Activated naive CD8-positive, alpha-beta T cell (primary cell): Measurements from ENCODE around the gene KIAA0513.

Experiments
- H3K27ac Mint-ChIP-seq: one replicate; pipeline ENCODE4 v1.8.0; 2021; ENCODE audit warnings: mixed read lengths
- H3K27me3 Mint-ChIP-seq: one replicate; pipeline ENCODE4 v1.8.0; 2021; ENCODE audit warnings: mixed read lengths
- H3K36me3 Mint-ChIP-seq: one replicate; pipeline ENCODE4 v1.8.0; 2021; ENCODE audit warnings: mixed read lengths
- H3K4me1 Mint-ChIP-seq: one replicate; pipeline ENCODE4 v1.8.0; 2021; ENCODE audit warnings: low read depth, mixed read lengths
- H3K4me3 Mint-ChIP-seq: one replicate; pipeline ENCODE4 v1.8.0; 2021; ENCODE audit warnings: mild to moderate bottlenecking, mixed read lengths
- H3K9me3 Mint-ChIP-seq: one replicate; pipeline ENCODE4 v1.8.0; 2021; ENCODE audit warnings: low read depth, mixed read lengths

Gene KIAA0513

DNA sequence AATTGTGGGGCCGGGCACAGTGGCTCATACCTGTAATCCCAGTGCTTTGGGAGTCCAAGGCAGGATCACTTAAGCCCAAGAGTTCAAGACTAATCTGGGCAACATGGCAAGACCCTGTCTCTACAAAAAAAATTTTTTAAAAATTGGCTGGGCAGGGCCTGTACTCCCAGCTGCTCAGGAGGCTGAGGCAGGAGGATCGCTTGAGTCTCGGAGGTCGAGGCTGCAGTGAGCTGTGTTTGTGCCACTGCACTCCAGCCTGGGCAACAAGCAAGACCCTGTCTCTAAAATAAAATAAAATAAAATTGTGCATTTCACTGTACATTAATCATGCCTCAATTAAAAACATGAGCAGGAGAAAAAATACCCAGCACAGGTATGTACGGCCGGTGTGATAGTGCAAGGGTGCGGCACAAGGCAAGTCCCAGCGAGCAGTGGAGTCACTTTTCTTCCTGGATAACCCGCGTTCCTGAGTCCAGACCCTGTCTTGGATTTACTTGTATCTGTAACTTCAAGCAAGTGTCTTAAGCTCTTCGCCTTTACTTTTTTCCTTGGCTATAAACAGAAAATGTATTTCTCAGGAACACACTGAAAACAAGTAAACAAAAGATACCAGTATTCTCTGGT, 27.6 kb upstream of the KIAA0513 start:
- H3K36me3 Mint-ChIP-seq = peaks cover 2% of the 10 kb centered on the region
- H3K9me3 Mint-ChIP-seq = no peaks in the 10 kb centered on the region
- no peak overlapping the region for H3K4me3 Mint-ChIP-seq
- H3K27ac Mint-ChIP-seq = no peak overlapping the region
- H3K27me3 Mint-ChIP-seq = no peaks in the 10 kb centered on the region
- H3K4me1 Mint-ChIP-seq = peaks cover 41% of the 10 kb centered on the region

DNA sequence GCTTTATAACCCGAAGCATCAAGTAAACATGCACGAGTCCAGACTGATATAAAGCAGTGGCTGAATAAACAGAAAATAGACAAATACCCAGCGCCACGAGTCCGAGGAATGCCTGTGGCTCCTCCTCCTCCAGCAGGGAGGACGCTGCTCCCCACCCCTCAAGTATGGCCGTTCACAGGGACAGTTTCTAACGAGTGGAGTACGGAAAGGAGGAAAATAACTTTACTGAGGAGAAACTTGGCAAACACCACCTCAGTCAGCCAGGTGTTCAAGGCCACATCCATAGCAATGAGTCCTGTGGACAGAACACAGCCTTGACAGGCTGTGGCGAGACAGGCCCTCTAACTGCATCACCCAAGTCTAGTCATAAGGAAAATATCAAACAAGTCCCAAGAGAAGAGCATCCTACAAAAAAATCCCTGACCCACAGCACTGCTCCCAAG, 25.5 kb upstream of the KIAA0513 start:
- H3K4me3 Mint-ChIP-seq = peak overlapping the region; percentile 67
- peaks cover 50% of the 10 kb centered on the region for H3K4me1 Mint-ChIP-seq
- H3K27me3 Mint-ChIP-seq = no peaks in the 10 kb centered on the region
- H3K27ac Mint-ChIP-seq = peak overlapping the region; percentile 79
- H3K36me3 Mint-ChIP-seq = no peaks in the 10 kb centered on the region
- H3K9me3 Mint-ChIP-seq = no peaks in the 10 kb centered on the region

GRCh38 chr16:85002608-85003007, 25.0 kb upstream of the KIAA0513 start:
- Mint-ChIP-seq H3K4me1 (peaks cover 54% of the 10 kb centered on the region), H3K9me3 (no peaks in the 10 kb centered on the region), H3K4me3 (peak overlapping the region; percentile 67), H3K27ac (peak overlapping the region; percentile 79), H3K36me3 (no peaks in the 10 kb centered on the region), H3K27me3 (no peaks in the 10 kb centered on the region)

DNA sequence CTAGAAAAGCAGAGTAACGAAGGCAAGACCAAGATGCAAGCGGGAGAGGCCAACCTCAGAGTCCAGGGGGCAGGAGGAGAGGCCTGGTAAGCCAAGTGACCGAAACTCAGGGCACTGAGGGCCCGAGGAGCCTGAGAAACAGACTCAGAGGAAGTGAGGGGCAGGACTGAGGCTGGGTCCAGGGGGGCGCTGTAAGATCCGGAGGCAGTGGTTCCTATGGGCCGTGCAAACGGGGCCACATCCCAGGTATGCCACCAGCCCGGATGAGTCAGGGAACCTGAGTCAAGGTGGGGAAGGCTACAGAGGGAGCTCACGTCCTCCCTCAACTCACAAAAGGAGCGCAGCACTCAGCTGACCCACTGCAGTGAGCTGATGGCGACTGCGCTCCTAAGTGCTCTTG, 24.5 kb upstream of the KIAA0513 start:
- no peaks in the 10 kb centered on the region for H3K36me3 Mint-ChIP-seq
- H3K9me3 Mint-ChIP-seq = no peaks in the 10 kb centered on the region
- peak overlapping the region; percentile 79 for H3K27ac Mint-ChIP-seq

GRCh38 chr16:85003725-85004586, 23.6 kb upstream of the KIAA0513 start:
- Mint-ChIP-seq H3K27me3 (no peaks in the 10 kb centered on the region), H3K4me1 (peaks cover 63% of the 10 kb centered on the region), H3K9me3 (no peaks in the 10 kb centered on the region), H3K4me3 (peak overlapping the region; percentile 21), H3K27ac (peak overlapping the region; percentile 29), H3K36me3 (no peaks in the 10 kb centered on the region)

More for the DNA sequence above, 24.5 kb upstream of the KIAA0513 start:
- Mint-ChIP-seq H3K27me3 (no peaks in the 10 kb centered on the region), H3K4me1 (peaks cover 57% of the 10 kb centered on the region), H3K4me3 (no peak overlapping the region)

DNA sequence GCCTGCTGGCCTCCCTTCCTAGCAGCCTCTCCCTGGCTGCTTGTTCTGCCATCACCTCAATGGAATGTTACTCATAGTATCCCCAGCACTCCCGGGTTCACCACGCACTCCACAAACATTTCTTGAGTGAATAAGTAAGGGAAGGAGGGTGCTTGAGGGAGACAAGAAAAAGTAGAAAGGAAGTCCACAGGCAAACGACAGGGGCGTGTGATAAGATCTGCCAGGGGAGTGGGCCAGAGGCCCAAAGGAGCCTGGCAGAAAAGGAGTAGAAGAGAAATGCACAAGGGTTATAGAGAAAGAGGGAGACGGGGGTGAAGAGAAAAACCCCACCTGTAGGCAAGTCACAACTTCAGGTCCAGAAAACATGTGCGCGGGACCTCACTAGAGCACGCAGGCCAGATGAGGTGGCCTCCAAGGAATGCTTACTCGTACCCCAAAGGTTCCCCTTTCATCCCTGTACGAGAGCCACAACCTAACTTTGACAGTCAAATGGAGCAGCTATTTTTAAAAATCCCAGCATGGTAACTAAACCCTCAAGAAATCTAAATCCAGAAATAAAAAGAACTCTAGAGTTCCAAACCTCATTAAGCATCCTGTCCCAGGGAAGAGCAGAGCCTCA, 22.9 kb upstream of the KIAA0513 start:
- Mint-ChIP-seq H3K36me3 (no peaks in the 10 kb centered on the region), H3K27me3 (no peaks in the 10 kb centered on the region), H3K4me1 (peaks cover 64% of the 10 kb centered on the region), H3K27ac (peak overlapping the region; percentile 34), H3K4me3 (no peak overlapping the region), H3K9me3 (no peaks in the 10 kb centered on the region)

DNA sequence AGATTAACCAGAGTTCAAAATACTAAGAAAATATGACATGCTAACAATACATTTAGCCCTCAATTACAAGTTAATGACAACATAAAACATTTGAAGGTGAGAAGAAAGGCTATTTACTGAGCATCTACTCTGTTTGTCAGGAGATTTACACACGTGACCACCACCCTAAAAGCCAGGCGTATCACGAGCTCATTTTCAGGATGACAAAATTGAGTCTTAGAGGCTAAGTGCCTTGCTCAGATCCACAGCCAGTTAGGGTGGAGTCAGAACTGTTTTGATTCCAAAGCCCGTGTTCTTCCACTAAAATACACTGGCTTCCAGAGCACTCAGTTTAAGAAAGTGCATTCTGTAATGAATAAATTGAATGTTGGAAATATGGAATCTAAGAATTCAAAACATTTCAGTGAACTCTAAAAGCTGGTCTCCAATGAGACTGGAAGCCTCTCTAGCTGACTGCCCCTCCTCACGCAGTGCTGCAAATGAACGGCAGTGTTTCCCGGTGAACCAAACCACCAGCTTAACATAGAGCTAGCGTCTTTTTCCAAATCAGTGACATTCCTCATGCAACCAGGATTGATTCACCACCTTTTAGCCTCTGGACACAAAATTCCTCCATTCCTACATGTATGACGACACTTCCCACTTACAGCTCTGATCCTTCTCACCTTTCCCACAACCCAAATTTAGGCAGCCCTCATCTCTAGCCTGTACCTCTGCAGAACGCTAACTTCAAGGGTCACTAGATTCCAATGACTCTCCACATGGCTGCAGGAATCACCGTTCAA, 22.1 kb upstream of the KIAA0513 start:
- Mint-ChIP-seq H3K4me1 (peaks cover 72% of the 10 kb centered on the region), H3K36me3 (no peaks in the 10 kb centered on the region), H3K9me3 (no peaks in the 10 kb centered on the region), H3K27me3 (no peaks in the 10 kb centered on the region), H3K4me3 (peak overlapping the region; percentile 19), H3K27ac (peak overlapping the region; percentile 29)

DNA sequence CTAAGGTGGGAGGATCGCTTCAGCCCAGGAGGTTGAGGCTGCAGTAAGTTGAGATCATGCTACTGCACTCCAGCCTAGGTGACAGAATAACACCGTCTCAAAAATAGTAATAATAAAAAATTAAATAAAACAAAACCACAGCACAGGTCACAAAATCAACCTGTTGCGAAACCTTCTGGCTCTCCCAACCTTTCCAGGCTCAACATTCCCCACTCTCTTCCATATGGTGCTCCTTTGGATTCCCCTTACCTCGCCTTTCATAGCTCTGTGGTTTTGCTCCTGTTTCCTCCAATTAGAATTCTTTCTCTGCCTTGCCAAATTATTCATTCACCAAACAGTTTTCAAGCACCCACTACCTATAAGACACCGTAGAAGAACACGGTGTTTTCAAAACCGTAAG, 21.0 kb upstream of the KIAA0513 start:
- Mint-ChIP-seq H3K4me1 (peaks cover 74% of the 10 kb centered on the region), H3K27ac (no peak overlapping the region), H3K9me3 (no peaks in the 10 kb centered on the region), H3K4me3 (no peak overlapping the region), H3K36me3 (no peaks in the 10 kb centered on the region), H3K27me3 (no peaks in the 10 kb centered on the region)

DNA sequence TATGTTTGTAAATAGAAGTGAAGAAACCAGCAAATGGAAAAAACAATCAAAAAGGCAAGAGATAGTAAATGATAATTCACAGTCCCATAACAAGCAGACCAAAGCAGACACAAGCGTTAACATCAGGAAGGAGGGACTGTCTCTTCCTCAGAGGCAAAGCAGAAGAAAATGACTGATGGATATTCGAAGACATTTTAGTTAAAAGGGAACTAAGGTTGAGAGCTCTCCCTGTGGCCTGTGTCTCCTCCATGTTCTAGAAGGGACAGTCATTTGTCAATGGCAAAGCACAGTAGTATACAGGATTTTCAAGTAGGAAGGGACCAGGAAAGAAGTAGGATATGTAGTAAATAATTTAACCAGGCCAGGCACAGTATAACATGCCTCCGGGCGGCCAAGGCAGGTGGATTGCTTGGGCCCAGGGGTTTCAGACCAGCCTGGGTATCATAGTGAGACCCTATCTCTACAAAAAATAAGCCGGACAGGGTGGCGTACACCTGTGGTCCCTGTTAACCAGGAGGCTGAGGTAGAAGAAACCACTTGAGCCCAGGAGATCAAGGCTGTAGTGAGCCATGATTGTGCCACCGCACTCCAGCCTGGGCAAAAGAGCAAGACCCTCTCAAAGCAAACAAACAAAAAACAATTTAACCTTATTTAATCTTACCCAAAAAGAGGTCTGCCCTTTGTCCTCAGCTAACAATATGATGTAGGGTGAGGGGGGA, 19.9 kb upstream of the KIAA0513 start:
- Mint-ChIP-seq H3K4me3 (peak overlapping the region; percentile 27), H3K4me1 (peaks cover 70% of the 10 kb centered on the region), H3K9me3 (no peaks in the 10 kb centered on the region), H3K27me3 (no peaks in the 10 kb centered on the region), H3K36me3 (no peaks in the 10 kb centered on the region), H3K27ac (peak overlapping the region; percentile 58)

- Mint-ChIP-seq H3K4me1 (peaks cover 65% of the 10 kb centered on the region), H3K9me3 (no peaks in the 10 kb centered on the region), H3K27me3 (no peaks in the 10 kb centered on the region), H3K27ac (peak overlapping the region; percentile 41), H3K4me3 (peak overlapping the region; percentile 17), H3K36me3 (no peaks in the 10 kb centered on the region)
These were observed 19.3 kb upstream of the KIAA0513 start for GRCh38 chr16:85008271-85008670.

- Mint-ChIP-seq H3K4me1 (peaks cover 47% of the 10 kb centered on the region), H3K36me3 (no peaks in the 10 kb centered on the region), H3K27ac (peak overlapping the region; percentile 96), H3K27me3 (no peaks in the 10 kb centered on the region), H3K9me3 (no peaks in the 10 kb centered on the region), H3K4me3 (peak overlapping the region; percentile 97)
These were observed 17.1 kb upstream of the KIAA0513 start for GRCh38 chr16:85010446-85010930.

GRCh38 chr16:85010931-85011845, 16.4 kb upstream of the KIAA0513 start, which contains the start of gene ZDHHC7:
TSS of gene ZDHHC7 (minus strand) at chr16:85011535. CDS start at chr16:84990618, 20,917 bp downstream.
- no peaks in the 10 kb centered on the region for H3K36me3 Mint-ChIP-seq
- H3K9me3 Mint-ChIP-seq = no peaks in the 10 kb centered on the region
- H3K4me3 Mint-ChIP-seq = peak within 1 kb of the TSS; percentile 98
- peak within 1 kb of the TSS; percentile 98 for H3K27ac Mint-ChIP-seq
- H3K4me1 Mint-ChIP-seq = peaks cover 43% of the 10 kb centered on the region
- no peaks in the 10 kb centered on the region for H3K27me3 Mint-ChIP-seq

GRCh38 chr16:85011846-85012284, 15.7 kb upstream of the KIAA0513 start:
- peak overlapping the region; percentile 98 for H3K27ac Mint-ChIP-seq
- H3K27me3 Mint-ChIP-seq = no peaks in the 10 kb centered on the region
- H3K4me3 Mint-ChIP-seq = peak overlapping the region; percentile 98
- H3K4me1 Mint-ChIP-seq = peaks cover 45% of the 10 kb centered on the region
- H3K9me3 Mint-ChIP-seq = no peaks in the 10 kb centered on the region
- H3K36me3 Mint-ChIP-seq = no peaks in the 10 kb centered on the region
